ENCODE measurements around the gene SCGB1C2. TPM values are rescaled to one million over a fixed set of nuclear protein-coding genes. Genes with fewer than 3 reads are reported as not detected.
A peak's percentile ranks its signal among the peaks of the same experiment; 100 is the strongest.

The SCGB1C2 gene
- total RNA-seq, 1 experiment from 2014 or later = not detected

DNA sequence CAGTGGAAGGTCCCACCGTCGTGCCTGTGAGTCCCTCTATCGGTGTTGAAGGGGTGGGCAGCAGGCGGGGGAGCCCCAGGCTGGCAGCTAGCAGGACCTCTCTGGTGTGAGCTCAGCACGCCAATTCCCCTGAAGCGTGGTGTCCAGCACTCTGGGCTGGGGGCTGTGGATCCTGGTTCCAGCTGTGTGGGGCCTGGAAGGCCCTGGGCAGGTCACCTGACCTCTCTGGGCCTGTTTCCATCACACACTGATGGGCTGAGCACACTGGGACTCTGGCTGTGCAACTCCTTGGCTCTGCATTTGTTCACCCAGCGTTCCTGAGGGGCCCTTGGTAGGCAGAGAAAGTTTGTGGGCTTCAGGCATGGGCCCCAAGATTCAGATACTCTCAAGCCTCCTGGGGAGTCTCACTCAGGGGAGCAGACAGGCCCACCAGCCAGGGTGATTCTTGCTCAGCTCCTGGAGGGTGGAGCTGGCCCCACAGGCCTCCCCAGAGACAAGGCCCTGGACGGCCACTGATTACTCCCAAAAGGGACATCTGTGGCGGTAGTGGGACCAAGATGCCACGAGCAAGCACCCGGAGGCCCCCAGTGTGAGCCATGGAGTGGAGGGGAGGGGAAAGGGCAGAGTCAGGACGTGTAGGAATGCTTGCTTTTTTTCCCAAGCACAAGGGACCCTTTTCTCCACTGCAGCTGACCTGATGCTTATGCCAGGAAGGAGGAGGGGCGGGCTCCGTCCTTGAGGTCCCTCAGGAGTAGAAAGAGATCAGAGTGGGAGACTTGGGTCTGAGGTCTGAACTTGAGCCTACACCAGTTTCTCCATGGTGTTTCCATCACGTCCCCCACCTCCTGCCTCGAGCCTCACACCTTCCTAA lies 8.5 kb downstream of the SCGB1C2 start:
- H3K4me1 ChIP-seq = no peaks in the 10 kb centered on the region
- no peak overlapping the region for H3K4me3 ChIP-seq
- no peaks in the 10 kb centered on the region for H3K9me3 ChIP-seq (replicated peaks)
- no peak overlapping the region for H3K27ac ChIP-seq
- H3K36me3 ChIP-seq = no peaks in the 10 kb centered on the region
- DNase-seq = no peak
- H3K27me3 ChIP-seq = no peaks in the 10 kb centered on the region

DNA sequence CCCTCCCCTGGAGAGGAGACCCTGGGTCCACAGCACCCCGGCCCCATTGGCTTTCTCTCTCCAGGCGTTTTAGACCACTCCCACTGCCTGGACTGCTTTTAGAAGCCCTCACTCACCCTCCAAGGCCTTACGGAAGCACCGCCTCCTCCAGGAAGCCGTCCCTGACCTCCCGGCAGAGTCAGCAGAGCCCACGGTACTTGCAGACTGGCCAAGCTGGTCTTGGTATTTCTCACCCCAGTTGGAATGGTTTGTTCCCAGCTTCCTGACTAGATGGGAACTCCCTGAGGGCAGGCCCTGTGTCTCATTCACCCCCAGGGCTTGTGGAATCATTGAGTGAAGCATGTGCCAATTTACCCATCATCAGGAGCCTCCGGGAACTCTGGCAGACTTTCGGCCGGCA lies 9.2 kb downstream of the SCGB1C2 start:
- H3K36me3 ChIP-seq = no peaks in the 10 kb centered on the region
- no peaks in the 10 kb centered on the region for H3K27me3 ChIP-seq
- H3K27ac ChIP-seq = no peak overlapping the region
- no peak for DNase-seq
- H3K9me3 ChIP-seq (replicated peaks) = no peaks in the 10 kb centered on the region
- no peaks in the 10 kb centered on the region for H3K4me1 ChIP-seq
- H3K4me3 ChIP-seq = no peak overlapping the region

DNA sequence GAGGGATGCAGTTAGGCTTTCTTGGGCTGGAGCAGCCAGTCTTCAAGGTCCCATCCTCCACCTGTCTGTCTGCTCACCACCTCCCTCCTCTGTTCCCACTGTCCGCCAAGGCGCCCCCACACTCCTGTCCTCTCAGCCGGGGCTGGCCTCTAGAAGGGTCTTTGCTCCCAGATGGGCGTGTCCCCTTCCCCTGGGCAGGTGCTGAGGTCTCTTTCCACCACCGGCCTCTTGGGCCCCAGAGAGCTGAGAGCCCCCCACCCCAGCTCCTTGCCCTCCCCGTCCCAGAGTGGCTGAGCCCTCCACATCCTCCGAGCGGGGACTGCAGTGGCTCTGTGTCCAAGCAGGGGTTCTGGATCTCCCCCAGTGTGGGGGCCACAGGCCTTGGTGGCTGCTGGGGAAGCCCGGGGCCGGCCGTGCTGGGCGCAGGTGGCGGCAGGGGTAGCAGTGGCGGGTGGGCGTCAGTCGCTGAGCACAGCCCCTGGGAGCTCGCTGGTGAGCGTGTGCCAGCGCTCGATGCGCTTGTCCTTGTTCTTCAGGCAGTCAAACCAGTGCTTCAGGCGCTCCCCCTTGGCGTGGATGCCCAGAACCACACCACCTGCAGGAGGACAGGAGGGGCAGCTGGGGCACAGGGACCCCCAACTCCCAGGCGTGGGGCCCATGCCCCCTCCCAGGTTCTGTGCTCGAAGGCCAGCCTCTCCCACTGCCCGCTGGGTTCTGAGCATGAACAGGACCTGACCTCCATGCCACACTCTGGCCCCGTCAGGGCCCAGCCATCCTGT lies 9.8 kb downstream of the SCGB1C2 start:
- Histone ChIP-seq H3K27ac (no peak overlapping the region), H3K27me3 (no peaks in the 10 kb centered on the region), H3K9me3 (replicated peaks) (no peaks in the 10 kb centered on the region), H3K4me3 (no peak overlapping the region), H3K4me1 (no peaks in the 10 kb centered on the region), H3K36me3 (no peaks in the 10 kb centered on the region)
- DNase-seq = no peak

DNA sequence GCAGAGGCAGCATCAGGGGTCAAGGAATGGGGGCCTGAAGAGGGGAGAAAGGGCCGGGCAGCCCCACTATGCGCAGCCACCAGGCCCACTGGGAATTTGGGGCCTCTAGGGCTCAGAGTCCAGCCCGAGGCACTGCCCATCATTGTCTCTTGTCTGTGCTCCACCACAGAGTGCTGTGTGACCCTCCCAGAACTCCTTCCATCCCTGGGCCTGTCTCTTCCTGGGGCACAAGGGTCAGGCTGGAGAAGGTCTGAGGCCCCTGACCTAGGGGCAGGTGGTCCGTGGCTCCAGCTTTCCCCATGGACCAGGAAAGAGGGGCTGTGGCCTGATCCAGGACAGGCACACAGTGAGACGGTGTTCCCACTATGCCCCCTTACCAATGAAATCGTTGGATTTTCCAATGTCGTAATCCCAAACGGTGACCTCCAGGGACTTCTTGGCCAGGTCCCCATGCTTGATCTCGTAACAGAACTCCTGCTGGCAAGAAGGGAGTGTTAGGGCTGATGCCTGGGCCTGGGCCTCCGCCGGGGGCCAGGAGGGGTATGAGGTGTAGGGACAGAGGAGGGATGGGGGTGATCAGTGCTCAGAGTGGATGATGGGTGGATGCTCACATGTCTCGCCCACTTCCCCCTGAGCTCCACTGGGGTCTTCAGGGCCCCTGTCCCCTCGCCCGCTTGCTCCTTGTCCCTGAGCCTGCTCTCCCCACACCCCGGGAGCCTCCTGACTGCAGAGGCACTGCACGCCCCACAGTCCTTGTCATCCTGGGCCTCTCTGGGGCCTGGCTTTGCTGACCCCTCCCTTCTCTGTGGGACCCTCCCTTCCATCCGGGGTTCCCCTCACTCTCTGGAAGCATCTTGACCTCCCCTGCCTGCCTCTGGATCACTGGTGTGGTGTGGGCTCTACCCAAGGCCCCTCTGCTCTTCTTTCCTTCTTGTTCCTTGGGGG lies 10.7 kb downstream of the SCGB1C2 start:
- Histone ChIP-seq H3K4me3 (no peak overlapping the region), H3K4me1 (no peaks in the 10 kb centered on the region), H3K27me3 (no peaks in the 10 kb centered on the region), H3K9me3 (replicated peaks) (no peaks in the 10 kb centered on the region), H3K36me3 (no peaks in the 10 kb centered on the region), H3K27ac (no peak overlapping the region)
- no peak for DNase-seq

DNA sequence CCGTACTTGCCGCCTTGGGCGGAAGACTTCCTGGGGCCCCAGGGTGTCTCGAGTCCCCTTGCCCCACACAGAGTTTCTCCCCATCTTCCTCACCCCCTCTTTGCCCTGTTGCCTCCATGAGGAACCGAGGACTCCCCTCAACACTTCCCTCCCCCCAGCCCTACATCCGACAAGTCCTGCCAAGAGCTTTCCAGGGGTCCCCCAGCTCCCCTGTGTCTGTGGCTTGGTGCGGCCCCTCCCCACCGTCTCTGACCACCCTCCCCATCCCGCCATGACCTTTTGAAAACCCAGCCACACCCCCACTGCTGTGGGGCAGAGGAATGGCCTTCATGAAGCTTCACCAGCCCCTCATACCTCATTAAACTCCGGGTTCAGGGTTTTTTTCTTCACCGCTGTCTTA lies 11.4 kb downstream of the SCGB1C2 start:
- H3K36me3 ChIP-seq = no peaks in the 10 kb centered on the region
- H3K27ac ChIP-seq = no peak overlapping the region
- no peaks in the 10 kb centered on the region for H3K4me1 ChIP-seq
- no peak overlapping the region for H3K4me3 ChIP-seq
- H3K9me3 ChIP-seq (replicated peaks) = no peaks in the 10 kb centered on the region
- no peak for DNase-seq
- no peaks in the 10 kb centered on the region for H3K27me3 ChIP-seq

DNA sequence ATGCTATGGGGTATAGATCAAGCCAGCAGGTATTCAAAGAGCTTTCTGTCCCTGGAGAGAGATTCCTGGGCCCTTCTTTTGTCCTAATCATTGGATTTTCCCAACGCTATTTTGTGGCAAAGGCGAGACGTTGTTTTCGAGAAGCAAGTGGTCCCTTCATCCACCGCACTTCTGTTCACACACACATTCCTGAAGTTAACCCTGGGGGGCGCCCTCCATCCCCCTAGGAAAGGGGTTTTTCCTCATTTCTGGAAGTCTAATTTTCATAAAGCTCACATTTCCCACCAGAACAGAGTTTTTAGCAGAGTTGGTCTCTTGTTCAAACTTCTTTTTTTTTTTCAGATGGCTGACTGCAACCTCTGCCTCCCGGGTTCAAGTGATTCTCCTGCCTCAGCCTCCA lies 11.9 kb downstream of the SCGB1C2 start:
- H3K4me1 ChIP-seq = no peaks in the 10 kb centered on the region
- H3K36me3 ChIP-seq = no peaks in the 10 kb centered on the region

DNA sequence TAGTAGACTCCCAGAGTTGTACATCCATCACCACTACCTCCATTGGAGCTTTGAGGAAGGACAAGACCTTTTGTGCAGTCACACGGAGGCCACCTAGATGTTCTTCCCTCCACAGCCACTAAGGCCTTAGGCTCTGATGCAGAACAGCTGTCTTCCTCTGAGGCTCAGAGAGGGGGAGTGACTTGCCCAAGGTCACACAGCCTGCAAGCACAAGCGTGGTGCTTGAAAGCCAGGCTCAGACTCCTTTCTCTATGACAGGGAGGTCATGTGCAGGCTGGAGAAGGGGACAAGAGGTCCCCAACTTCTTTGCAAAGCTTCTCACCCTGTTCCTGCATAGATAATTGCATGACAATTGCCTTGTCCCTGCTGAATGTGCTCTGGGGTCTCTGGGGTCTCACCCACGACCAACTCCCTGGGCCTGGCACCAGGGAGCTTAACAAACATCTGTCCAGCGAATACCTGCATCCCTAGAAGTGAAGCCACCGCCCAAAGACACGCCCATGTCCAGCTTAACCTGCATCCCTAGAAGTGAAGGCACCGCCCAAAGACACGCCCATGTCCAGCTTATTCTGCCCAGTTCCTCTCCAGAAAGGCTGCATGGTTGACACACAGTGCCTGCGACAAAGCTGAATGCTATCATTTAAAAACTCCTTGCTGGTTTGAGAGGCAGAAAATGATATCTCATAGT lies 12.7 kb downstream of the SCGB1C2 start:
- Histone ChIP-seq H3K9me3 (replicated peaks) (no peaks in the 10 kb centered on the region), H3K27me3 (no peaks in the 10 kb centered on the region), H3K36me3 (no peaks in the 10 kb centered on the region), H3K4me3 (no peak overlapping the region), H3K4me1 (no peaks in the 10 kb centered on the region), H3K27ac (no peak overlapping the region)
- DNase-seq = no peak

More for the DNA sequence above, 11.9 kb downstream of the SCGB1C2 start:
- Histone ChIP-seq H3K4me3 (no peak overlapping the region), H3K27ac (no peak overlapping the region), H3K9me3 (replicated peaks) (no peaks in the 10 kb centered on the region), H3K27me3 (no peaks in the 10 kb centered on the region)
- no peak for DNase-seq

DNA sequence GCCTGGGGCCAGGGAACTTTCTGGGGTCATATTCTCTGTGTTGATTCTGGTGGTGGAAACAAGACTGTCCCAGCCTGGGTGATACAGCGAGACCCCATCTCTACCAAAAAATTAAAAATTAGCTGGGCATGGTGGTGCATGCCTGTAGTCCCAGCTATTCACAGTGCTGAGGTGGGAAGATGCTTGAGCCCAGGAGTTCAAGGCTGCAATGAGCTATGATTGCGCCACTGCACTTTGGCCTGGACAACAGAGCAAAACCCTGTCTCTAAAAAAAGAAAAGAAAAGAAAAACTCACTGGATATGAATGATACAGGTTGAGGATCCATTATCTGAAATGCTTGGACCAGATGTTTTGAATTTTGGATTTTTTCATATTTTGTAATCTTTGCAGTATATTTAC lies 13.6 kb downstream of the SCGB1C2 start:
- Histone ChIP-seq H3K27me3 (no peaks in the 10 kb centered on the region), H3K4me1 (no peaks in the 10 kb centered on the region), H3K27ac (no peak overlapping the region), H3K9me3 (replicated peaks) (no peaks in the 10 kb centered on the region), H3K4me3 (no peak overlapping the region), H3K36me3 (no peaks in the 10 kb centered on the region)
- no peak for DNase-seq

DNA sequence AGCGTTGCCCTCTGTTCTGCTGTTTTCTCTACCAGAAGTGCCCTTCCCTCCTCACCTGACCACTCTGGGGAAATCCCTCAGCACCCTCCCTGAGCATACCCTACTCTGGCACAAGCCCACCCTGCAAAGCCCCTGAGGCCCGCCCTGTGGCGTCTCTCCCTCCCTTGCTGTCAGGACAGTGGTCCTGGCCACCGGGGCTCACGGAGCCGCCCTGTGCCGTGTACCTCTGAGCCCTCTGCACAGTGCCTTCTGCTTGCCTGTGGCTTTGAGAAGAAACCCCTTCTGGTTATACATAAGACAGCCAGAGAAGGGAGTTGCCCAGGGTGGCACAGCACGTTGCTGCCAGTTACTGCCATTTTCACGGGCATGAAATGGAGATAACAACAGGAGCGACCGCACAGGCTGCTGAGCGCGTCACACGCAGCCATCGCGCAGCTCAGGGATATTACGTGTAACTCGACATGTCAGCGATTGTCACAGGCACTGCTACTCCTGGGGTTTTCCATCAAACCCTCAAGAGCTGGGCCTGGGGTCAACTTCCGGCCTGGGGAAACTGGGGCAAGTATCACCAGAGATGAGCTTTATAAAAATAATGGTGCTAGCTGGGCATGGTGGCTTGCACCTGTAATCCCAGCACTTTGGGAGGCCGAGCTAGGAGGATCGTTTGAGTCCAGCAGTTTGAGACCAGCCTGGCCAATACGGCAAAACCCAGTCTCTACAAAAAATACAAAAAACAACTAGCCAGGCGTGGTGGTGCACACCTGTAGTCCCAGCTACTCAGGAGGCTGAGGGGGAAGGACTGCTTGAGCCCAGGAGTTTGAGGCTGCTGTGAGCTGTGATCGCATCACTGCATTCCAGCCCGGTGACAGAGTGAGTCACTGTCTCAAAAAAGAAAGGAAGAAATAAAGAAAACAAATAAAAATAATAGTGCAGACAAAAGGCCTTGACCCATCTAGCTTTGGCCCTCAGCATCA lies 14.8 kb downstream of the SCGB1C2 start:
- Histone ChIP-seq H3K4me3 (no peak overlapping the region), H3K9me3 (replicated peaks) (no peaks in the 10 kb centered on the region), H3K36me3 (no peaks in the 10 kb centered on the region), H3K27ac (no peak overlapping the region), H3K4me1 (no peaks in the 10 kb centered on the region), H3K27me3 (no peaks in the 10 kb centered on the region)
- DNase-seq = no peak

DNA sequence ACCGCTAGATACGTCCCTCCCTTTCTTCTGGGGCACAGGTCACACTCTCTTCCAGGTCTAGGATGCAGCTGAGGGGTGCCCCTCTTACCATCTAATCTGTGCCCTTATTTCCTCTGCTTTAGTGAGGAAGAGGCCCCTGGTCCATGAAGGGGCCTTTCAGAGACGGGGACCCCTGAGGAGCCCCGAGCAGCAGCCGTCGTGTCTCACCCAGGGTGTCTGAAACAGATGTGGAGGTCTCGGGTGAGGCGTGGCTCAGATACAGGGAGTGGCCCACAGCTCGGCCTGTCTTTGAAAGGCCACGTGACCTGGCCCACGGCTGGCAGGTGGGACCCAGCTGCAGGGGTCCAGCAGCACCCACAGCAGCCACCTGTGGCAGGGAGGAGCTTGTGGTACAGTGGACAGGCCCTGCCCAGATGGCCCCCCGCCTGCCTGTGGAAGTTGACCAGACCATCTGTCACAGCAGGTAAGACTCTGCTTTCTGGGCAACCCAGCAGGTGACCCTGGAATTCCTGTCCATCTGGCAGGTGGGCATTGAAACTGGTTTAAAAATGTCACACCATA lies 15.6 kb downstream of the SCGB1C2 start:
- H3K27me3 ChIP-seq = no peaks in the 10 kb centered on the region
- H3K27ac ChIP-seq = no peak overlapping the region
- H3K4me3 ChIP-seq = no peak overlapping the region
- no peaks in the 10 kb centered on the region for H3K4me1 ChIP-seq
- no peak for DNase-seq
- H3K36me3 ChIP-seq = no peaks in the 10 kb centered on the region
- no peaks in the 10 kb centered on the region for H3K9me3 ChIP-seq (replicated peaks)

DNA sequence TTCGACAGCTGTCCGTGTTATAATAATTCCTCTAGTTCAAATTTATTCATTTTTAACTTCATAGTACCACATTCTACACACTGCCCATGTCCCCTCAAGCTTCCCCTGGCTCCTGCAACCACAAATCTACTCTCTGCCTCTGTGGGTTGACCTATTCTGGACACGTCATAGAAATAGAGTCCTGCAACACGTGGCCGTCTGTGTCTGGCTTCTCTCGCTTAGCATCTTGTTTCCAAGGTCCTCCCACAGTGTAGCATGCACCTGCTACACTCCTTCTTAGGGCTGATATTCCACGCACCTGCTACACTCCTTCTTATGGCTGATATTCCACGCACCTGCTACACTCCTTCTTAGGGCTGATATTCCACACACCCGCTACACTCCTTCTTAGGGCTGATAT lies 16.5 kb downstream of the SCGB1C2 start:
- no peak overlapping the region for H3K4me3 ChIP-seq
- no peaks in the 10 kb centered on the region for H3K27me3 ChIP-seq
- DNase-seq = peak in 1 of 2 experiments; percentile 32
- no peaks in the 10 kb centered on the region for H3K4me1 ChIP-seq
- no peaks in the 10 kb centered on the region for H3K36me3 ChIP-seq
- H3K27ac ChIP-seq = no peak overlapping the region
- H3K9me3 ChIP-seq (replicated peaks) = no peaks in the 10 kb centered on the region

DNA sequence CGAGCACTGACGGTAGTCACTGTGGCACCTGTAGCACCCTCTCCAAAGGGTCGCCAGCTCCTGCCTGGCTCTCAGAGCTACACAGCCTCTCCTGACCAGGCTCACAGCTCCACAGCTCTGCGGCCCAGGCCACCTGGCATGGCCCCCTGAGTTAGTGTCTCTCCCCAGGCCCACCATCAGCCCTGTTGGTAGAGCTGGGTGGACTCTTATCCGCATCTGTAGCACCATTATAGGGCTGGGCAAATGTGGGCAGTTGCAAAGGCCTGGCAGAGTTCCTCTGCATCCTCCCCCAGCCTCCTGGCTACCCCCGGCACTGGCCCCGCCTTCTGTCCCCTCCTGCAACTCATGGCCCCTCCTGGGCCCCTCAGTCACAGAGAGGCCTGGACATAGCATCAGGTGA lies 18.2 kb downstream of the SCGB1C2 start:
- no peaks in the 10 kb centered on the region for H3K36me3 ChIP-seq
- no peaks in the 10 kb centered on the region for H3K27me3 ChIP-seq
- no peaks in the 10 kb centered on the region for H3K9me3 ChIP-seq (replicated peaks)
- no peak for DNase-seq
- H3K27ac ChIP-seq = no peak overlapping the region
- no peaks in the 10 kb centered on the region for H3K4me1 ChIP-seq
- no peak overlapping the region for H3K4me3 ChIP-seq

DNA sequence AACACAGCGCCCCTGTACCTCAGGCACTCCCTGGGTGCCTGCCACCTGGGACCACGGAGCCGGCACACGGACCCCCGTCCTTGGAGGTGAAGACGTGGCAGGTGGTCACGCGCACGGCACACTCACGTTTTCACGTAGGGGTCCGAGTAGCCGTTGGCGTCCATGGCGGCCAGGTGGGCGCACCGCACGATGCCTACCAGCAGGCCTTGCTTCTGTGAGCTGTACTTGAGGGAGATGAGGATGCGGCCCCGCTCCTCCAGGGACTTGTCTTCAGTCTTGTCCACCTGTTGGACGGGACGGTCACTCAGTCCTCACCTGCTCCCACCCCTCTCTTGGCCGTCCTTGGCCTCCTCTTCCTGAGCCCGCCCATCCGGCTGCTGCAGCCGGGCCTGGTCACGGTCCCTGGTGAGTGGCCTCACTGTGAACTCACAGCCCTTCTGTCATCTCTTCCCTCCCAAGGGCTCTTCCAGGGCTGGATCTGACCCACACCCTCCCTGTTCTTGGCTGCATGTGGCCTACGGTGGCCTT lies 18.8 kb downstream of the SCGB1C2 start:
- Histone ChIP-seq H3K4me3 (no peak overlapping the region), H3K27ac (no peak overlapping the region), H3K9me3 (replicated peaks) (no peaks in the 10 kb centered on the region), H3K27me3 (no peaks in the 10 kb centered on the region), H3K36me3 (no peaks in the 10 kb centered on the region), H3K4me1 (no peaks in the 10 kb centered on the region)
- DNase-seq = no peak
